GM18498 (cell line): ENCODE measurements around the gene GRIK2.

ENCODE experiments used
- ATAC-seq: cut with Tn5 transposase; IDR thresholded peaks from one replicate; pipeline ENCODE4 v1.9.1; 2021; ENCODE audit warnings: mild to moderate bottlenecking, moderate library complexity; ENCODE audit not compliant: unreplicated experiment

The GRIK2 gene

GRCh38 chr6:101400326-101401135, 7.0 kb downstream of the GRIK2 start:
- ATAC-seq: no peak

- no peak for ATAC-seq
Observed at GRCh38 chr6:101401171-101401570, 7.7 kb downstream of the GRIK2 start.

- no peak for ATAC-seq
Observed at GRCh38 chr6:101401792-101402621, 8.5 kb downstream of the GRIK2 start.

- ATAC-seq: no peak
Observed at GRCh38 chr6:101402622-101403031, 9.1 kb downstream of the GRIK2 start.

- ATAC-seq: no peak
Observed at GRCh38 chr6:101403216-101403945, 9.9 kb downstream of the GRIK2 start.

- ATAC-seq: no peak
Observed at GRCh38 chr6:101404775-101405174, 11.3 kb downstream of the GRIK2 start.

GRCh38 chr6:101413773-101414172, 20.3 kb downstream of the GRIK2 start:
- ATAC-seq: no peak

- ATAC-seq: no peak
Observed at GRCh38 chr6:101417900-101418299, 24.4 kb downstream of the GRIK2 start.

GRCh38 chr6:101422251-101422650, 28.7 kb downstream of the GRIK2 start:
- no peak for ATAC-seq

GRCh38 chr6:101422811-101423210, 29.3 kb downstream of the GRIK2 start:
- no peak for ATAC-seq

- no peak for ATAC-seq
Observed at GRCh38 chr6:101429270-101429669, 35.8 kb downstream of the GRIK2 start.

- ATAC-seq: no peak
Observed at GRCh38 chr6:101429845-101430244, 36.3 kb downstream of the GRIK2 start.

GRCh38 chr6:101433141-101433540, 39.6 kb downstream of the GRIK2 start:
- no peak for ATAC-seq

GRCh38 chr6:101434601-101435000, 41.1 kb downstream of the GRIK2 start:
- no peak for ATAC-seq

- ATAC-seq: no peak
Observed at GRCh38 chr6:101435038-101435437, 41.5 kb downstream of the GRIK2 start.

GRCh38 chr6:101439790-101440189, 46.3 kb downstream of the GRIK2 start:
- no peak for ATAC-seq

GRCh38 chr6:101443315-101443714, 49.8 kb downstream of the GRIK2 start:
- ATAC-seq: no peak

- no peak for ATAC-seq
Observed at GRCh38 chr6:101444717-101445116, 51.2 kb downstream of the GRIK2 start.

- no peak for ATAC-seq
Observed at GRCh38 chr6:101445527-101445926, 52.0 kb downstream of the GRIK2 start.

GRCh38 chr6:101450901-101451300, 57.4 kb downstream of the GRIK2 start:
- ATAC-seq: no peak

GRCh38 chr6:101451981-101452380, 58.5 kb downstream of the GRIK2 start:
- no peak for ATAC-seq
